Stimulated activated CD8-positive, alpha-beta memory T cell treated with anti-CD3 and anti-CD28 coated beads, Interleukin-4, amount 100 ng/mL, for 48 hours (primary cell): ENCODE measurements around the gene MRPL40.
"Not testable (repeated sequence)": the region's sequence is repeated elsewhere in the genome, so short reads cannot be mapped to it uniquely, and the experiment has no call there.

Experiments used
- DNase-seq: peaks from one replicate; pipeline ENCODE4 v3.0.0-alpha.2; 2020

Gene MRPL40

GRCh38 chr22:19407649-19408606, 24.4 kb upstream of the MRPL40 start:
- no peak for DNase-seq

GRCh38 chr22:19410941-19411689, 21.2 kb upstream of the MRPL40 start:
- no peak for DNase-seq

GRCh38 chr22:19411690-19412045, 20.7 kb upstream of the MRPL40 start:
- no peak for DNase-seq

GRCh38 chr22:19412478-19412877, 19.9 kb upstream of the MRPL40 start:
- no peak for DNase-seq

- DNase-seq: no peak
These were observed 19.4 kb upstream of the MRPL40 start for GRCh38 chr22:19412923-19413322.

GRCh38 chr22:19419086-19419463, 13.3 kb upstream of the MRPL40 start:
- peak; percentile 37 for DNase-seq

- DNase-seq: peak; percentile 68
These were observed 12.7 kb upstream of the MRPL40 start for GRCh38 chr22:19419464-19420178.

GRCh38 chr22:19420321-19420720, 12.0 kb upstream of the MRPL40 start:
- DNase-seq: no peak

GRCh38 chr22:19422440-19423301, 9.7 kb upstream of the MRPL40 start:
- DNase-seq: no peak

GRCh38 chr22:19424186-19424500, 8.2 kb upstream of the MRPL40 start:
- no peak for DNase-seq

GRCh38 chr22:19429950-19430889, 2.1 kb upstream of the MRPL40 start:
- DNase-seq: peak; percentile 59

- peak; percentile 49 for DNase-seq
These were observed 1.3 kb upstream of the MRPL40 start for GRCh38 chr22:19430890-19431541.

GRCh38 chr22:19431649-19432132, 654 bp upstream of the MRPL40 start, which contains the start of gene HIRA:
Gene HIRA (minus strand): TSS chr22:19431733. CDS start chr22:19431476, 257 bp downstream.
- peak; percentile 94 for DNase-seq

GRCh38 chr22:19434401-19434800, 2.1 kb downstream of the MRPL40 start:
- DNase-seq: peak; percentile 36

GRCh38 chr22:19434829-19435580, 2.7 kb downstream of the MRPL40 start:
- DNase-seq: no peak

- not testable (repeated sequence) for DNase-seq
These were observed 4.3 kb downstream of the MRPL40 start for GRCh38 chr22:19436444-19437161.

GRCh38 chr22:19438298-19438697, 6.0 kb downstream of the MRPL40 start:
- DNase-seq: no peak

- no peak for DNase-seq
These were observed 8.3 kb downstream of the MRPL40 start for GRCh38 chr22:19440411-19441195.
